GM19395 (cell line): ENCODE data around the gene CDH4.

Experiments used
- ATAC-seq: cut with Tn5 transposase; IDR thresholded peaks from one replicate; pipeline ENCODE4 v1.9.1; 2021; ENCODE audit warnings: mild to moderate bottlenecking, moderate library complexity; ENCODE audit not compliant: unreplicated experiment

Gene CDH4

GRCh38 chr20:61888101-61888865 lies 636.2 kb downstream of the CDH4 start:
- ATAC-seq: no peak

GRCh38 chr20:61889659-61890058 lies 637.6 kb downstream of the CDH4 start:
- ATAC-seq: no peak

- no peak for ATAC-seq
These were observed 638.1 kb downstream of the CDH4 start for GRCh38 chr20:61890210-61890609.

- no peak for ATAC-seq
These were observed 639.4 kb downstream of the CDH4 start for GRCh38 chr20:61891476-61891875.

- ATAC-seq: no peak
These were observed 640.0 kb downstream of the CDH4 start for GRCh38 chr20:61891916-61892649.

GRCh38 chr20:61895016-61895415 lies 643.0 kb downstream of the CDH4 start:
- ATAC-seq: no peak

GRCh38 chr20:61895686-61896057 lies 643.6 kb downstream of the CDH4 start:
- no peak for ATAC-seq

- no peak for ATAC-seq
These were observed 644.2 kb downstream of the CDH4 start for GRCh38 chr20:61896058-61896961.

- no peak for ATAC-seq
These were observed 645.6 kb downstream of the CDH4 start for GRCh38 chr20:61897401-61898295.

GRCh38 chr20:61898405-61898804 lies 646.3 kb downstream of the CDH4 start:
- no peak for ATAC-seq

GRCh38 chr20:61900011-61900944 lies 648.2 kb downstream of the CDH4 start:
- ATAC-seq: no peak

- no peak for ATAC-seq
These were observed 648.9 kb downstream of the CDH4 start for GRCh38 chr20:61900945-61901293.

GRCh38 chr20:61901392-61902220 lies 649.5 kb downstream of the CDH4 start:
- no peak for ATAC-seq

- no peak for ATAC-seq
These were observed 650.3 kb downstream of the CDH4 start for GRCh38 chr20:61902221-61902869.

GRCh38 chr20:61903575-61904340 lies 651.7 kb downstream of the CDH4 start:
- no peak for ATAC-seq

- ATAC-seq: no peak
These were observed 652.4 kb downstream of the CDH4 start for GRCh38 chr20:61904456-61904855.

GRCh38 chr20:61905781-61906523 lies 653.9 kb downstream of the CDH4 start:
- no peak for ATAC-seq
